Stimulated activated CD8-positive, alpha-beta memory T cell treated with anti-CD3 and anti-CD28 coated beads, Interleukin-4, amount 100 ng/mL, for 1 hour (primary cell): ENCODE data around the gene DERA.
"Not testable (repeated sequence)": the region's sequence is repeated elsewhere in the genome, so short reads cannot be mapped to it uniquely, and the experiment has no call there.

Experiments
- DNase-seq, 2 donors: peaks; one replicate each; pipeline ENCODE4 v3.0.0-alpha.2; 2020; ENCODE audit warnings: low read depth in 2 of 2, low spot score in 1 of 2

DERA gene

DNA sequence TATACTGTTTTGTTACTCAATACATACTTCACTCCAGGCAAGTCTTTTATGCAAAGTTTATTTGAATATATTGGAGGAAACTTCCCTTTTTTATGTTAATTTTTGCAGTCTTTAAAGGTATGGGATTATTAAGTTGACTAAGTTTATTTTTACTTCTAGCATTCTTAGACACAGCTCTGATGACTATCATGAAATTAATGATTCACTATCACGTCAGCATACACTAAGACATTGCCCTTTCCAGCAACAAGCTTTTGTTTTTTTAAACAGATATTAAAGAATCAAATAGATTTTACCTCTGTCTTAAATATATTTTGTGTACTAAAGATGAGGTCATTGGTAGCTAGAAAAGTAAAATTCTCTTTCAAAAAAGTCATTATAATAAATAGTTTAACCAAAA lies 52.1 kb downstream of the DERA start:
- DNase-seq, result no peak

DNA sequence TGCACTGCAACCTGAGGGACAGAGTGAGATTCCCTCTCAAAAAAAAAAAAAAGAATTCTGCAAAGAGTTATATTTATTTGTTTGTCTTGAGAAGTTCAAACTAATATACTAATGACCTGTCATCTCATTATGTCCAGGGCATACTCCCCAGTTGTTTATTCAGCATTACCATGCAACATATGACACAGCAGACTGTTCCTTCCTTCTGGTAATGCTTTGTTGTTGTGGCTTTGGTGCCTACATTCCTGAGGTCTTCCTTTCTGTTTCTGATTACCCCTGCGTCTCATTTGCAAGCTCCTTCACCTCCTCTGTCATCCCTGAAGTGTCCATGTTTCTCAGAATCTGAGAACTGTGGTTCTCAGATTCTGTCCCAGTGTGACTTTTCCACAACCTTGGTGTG lies 55.3 kb downstream of the DERA start:
- no peak for DNase-seq

DNA sequence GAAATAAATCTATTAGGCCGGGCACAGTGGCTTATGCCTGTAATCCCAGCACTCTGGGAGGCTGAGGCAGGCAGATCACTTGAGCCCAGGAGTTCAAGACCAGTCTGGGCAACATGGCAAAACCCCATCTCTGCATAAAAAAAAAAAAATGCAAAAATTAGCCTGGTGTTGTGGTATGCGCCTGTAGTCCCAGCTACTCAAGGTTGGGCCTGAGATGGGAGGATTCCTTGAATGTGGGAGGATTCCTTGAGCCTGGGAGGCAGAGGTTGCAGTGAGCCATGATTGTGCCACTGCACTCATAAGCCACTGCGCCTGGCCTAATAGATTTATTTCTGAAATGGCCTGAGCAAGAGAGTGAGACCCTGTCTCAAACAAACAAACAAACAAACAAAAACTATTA lies 55.9 kb downstream of the DERA start:
- not testable (repeated sequence) for DNase-seq

- no peak for DNase-seq
Observed at GRCh38 chr12:15971211-15971610, 60.1 kb downstream of the DERA start.

DNA sequence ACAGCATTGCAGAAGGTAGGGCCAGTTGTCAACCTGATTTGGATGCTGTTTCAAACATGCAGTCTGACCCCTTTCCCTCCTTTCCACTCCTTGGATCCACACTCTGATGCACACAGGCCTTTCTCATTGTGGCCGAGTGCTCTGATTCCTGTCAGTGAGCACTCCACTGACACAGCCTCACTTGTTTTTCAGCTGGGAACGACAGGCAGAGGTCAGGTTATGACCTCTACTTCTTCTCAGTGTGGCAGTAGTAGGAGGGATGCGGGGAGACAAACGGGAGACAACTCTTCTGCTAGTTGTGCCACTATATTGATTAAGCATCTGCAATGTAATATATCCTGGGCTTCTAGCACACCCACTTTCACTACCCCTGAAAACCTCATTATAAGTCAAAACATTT lies 61.8 kb downstream of the DERA start:
- DNase-seq, result no peak

DNA sequence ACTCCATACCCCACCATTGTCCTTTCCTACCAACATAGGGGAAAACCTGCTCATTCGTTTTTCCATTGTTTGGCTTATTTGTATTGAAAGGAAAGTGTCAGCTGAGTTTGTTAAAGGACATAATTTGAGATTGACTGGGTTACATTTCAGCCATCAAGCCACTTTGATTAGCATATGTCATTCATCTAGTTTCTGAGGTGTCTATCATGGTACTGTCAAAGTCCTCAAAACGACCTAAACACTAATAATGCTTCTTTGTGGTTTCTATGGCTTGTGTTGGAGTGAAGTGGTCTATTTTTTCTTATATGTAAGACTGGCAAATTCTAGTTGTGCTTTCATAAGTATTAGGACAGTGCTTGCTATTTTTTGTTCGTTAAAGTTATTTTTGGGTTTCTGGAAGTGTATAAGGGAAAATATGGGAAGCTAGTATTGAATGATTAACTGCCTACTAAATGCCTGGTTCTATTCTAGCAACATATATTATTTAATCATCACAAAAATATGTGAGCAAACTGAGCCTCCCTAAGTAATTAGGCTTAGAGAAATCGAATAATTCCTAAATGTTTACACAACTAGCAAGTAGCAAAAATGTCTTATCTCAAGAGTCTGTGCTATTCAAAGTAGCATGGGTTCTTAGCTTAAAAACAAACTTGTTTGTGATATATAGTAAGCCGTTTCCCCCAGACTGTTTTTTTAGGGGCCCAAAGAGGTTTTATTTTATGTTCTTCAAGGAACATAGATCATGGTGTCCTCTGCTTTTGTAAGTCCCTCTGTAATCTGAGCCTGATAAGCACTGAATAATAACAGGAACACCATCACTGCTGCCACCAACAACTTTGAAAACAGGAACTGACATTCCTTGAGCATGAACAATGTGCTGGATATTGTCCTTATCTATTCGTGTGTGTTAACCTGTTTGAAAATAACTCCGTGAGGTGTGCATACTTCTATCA lies 67.1 kb downstream of the DERA start:
- no peak for DNase-seq

DNA sequence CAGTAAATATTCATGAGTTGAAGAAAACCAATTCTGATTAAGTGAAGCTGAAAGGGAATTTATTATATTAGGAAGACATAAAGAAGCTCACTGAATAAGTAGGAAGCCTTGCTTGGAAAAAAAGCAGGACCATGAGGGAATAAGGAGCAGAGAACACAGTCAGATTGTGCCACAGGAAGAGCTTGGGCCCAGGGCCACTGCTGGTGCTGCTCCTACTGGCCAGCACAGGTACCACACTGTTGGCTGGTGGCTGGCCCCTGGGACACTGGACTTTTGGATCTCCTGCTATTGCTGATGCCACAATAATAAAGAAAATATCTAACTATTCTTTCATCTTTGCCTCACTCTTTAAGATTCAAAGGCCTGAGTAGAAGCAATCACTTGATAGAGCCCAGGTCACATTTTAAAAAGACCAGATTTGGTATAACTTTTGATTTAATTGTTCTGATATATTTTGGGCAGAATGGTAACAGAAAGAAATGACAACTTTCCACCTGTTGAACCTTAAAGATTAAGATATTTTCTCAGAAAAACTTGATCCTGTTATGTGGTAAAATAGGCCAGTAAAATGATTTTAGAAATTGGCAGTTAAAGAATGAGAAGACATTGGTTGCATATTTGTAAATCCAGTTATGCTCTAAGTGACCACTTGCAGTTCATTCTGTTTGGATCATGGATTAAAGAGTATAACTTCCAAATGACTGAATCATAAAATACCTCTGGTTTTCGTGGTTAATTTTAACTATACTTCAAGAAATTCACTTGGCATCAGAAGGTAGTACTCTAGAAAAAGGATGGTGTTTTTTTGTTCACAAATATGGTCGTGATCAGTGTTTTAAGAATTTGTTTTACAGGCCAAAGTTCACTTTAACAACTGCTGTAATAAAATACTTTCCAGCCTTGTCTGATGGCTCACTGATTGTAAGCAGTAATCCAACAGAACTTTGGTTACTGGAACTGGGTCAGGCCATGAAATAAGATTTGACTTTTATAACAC lies 68.3 kb downstream of the DERA start:
- no peak for DNase-seq

DNA sequence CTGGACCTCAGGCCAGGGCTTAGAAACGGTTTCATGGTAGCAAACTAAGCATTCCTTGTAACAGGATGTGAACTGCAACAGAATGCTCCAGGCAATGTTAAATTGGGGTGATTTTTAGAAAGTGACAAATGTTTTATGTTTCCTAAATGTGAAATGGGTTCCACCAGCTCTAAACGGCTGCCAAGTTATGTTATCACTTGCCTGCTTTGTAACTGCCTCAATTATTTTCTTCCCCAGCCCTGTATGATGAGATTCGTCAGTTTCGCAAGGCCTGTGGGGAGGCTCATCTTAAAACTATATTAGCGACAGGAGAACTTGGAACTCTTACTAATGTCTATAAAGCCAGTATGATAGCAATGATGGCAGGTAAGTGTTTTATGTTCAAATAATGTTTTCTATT lies 70.9 kb downstream of the DERA start:
- DNase-seq, result no peak

DNA sequence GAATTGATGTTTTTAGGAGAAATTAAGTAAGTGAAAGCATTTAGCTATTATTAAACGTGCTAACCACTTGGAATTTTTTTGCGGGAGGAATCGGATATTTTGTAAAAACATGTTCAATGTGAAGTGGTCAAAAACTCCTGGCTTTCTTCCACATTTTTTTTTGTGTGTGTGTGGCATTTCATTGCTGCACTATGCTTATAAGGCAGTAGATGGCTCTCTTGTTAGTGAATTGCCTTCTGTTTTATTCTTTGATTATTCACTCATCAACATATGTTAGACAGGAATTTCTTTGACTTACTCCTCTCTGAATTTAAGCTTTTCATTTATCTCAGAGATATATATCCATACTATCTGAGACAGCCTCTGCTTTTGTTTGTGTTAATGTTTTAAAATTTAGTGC lies 71.3 kb downstream of the DERA start:
- no peak for DNase-seq

DNA sequence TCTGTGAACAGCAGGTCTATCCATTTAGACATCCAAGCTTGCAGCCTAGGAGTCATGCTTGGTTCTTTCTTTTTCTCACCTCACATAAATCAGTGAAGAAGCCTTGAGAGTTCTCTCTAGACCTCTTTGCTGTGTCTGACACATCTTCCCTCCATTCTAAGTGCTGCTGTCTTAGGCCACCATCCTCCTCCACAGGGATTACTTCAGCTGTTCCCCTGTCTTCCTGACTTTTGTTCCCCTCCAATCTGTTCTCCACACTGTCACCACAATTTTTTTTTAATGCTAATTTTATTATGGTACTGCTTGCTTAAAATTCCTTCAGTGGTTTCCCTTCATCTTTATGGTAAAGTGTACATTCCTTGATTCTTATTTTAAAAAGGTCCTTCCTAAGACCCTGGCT lies 71.8 kb downstream of the DERA start:
- DNase-seq, result no peak

DNA sequence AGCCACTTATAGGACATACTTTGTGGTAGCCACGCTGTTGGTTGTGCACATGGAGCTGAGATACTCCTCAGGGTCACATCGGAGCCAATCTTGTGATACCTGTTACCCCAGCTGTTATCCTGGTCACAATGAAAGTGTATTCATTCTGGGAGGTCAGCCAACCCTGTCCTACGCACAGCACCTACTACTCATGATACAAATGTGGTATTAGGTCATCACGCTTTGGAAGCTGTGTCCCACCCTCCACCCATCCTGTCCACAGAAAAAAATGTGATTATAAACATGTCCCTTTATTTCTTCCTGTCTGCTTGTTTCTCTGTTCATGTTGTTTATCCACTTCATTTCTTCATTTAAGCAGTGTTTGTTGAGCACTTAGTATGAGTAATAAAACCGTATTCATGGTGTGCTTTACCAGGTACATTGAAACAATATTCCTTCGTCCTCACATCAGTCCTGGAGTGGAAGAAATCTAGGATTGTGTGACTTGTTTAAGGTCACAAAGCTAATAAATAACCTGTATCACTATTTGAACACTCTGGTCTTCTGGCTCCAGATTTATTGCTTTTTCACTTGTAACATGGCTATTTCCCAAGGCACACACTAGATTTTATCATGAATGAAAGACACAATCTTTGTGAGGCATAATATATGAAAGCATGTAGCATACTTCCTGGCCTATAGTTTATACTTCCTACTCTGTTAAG lies 73.1 kb downstream of the DERA start:
- no peak for DNase-seq

GRCh38 chr12:15984963-15985362 lies 73.8 kb downstream of the DERA start:
- DNase-seq, result no peak

- DNase-seq, result no peak
Observed at GRCh38 chr12:15987696-15988095, 76.6 kb downstream of the DERA start.

GRCh38 chr12:15988983-15989755 lies 78.0 kb downstream of the DERA start:
- no peak for DNase-seq

DNA sequence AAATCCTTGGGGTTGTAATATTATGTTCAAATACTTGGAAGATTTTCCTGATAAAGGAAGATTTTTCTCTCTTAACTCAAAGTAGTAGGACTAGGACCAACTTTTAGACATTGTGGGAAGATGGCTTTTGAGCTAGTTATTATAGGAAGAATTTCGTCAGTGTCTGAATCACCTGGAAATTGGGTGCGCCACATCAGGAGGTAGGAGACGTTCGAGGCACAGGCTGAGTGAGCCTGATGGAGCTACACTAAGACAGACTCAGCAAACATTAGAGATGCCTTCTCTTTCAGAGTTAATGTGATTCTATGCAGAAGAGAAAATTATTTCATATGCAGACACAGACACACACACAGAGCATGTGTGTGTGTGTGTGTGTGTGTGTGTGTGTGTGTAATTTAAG lies 84.7 kb downstream of the DERA start:
- no peak for DNase-seq

DNA sequence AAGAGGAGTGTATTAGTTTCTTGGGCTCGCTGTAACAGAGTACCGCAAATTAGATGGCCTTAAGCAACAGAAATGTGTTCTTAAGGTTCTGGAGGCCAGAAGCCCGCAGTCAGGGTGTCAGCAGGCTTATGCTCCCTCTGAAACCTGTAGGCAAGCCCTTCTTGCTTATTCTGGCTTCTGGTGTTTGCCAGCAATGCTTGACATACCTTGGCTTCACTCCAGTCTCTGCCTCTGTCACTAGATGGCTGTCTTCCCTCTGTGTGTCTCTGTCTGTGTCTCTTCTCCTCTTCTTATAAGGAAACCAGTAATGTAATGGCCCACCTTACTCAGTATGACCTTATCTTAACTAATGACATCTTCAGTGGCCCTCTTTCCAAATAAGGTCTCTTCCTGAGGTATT lies 85.1 kb downstream of the DERA start:
- no peak for DNase-seq

GRCh38 chr12:15996948-15997347 lies 85.8 kb downstream of the DERA start:
- DNase-seq, result no peak

DNA sequence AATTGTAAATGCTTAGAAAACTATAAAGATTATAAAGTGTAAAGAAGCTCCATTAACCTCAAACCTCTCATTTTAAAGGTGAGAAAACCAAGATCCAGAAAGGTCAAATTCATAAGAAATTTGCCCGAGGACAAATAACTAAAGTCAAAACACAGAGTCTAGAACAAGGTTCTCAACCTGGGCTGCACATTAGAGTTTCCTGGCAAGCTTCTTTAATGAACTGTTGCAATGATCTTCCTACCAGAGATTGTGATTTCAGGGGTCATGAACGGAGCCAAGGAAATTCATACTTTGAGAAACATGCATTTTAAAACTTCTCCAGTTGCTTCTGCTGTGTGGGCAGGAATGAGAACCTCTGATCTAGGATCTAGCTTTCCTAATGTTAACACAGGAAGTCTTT lies 86.8 kb downstream of the DERA start:
- no peak for DNase-seq

DNA sequence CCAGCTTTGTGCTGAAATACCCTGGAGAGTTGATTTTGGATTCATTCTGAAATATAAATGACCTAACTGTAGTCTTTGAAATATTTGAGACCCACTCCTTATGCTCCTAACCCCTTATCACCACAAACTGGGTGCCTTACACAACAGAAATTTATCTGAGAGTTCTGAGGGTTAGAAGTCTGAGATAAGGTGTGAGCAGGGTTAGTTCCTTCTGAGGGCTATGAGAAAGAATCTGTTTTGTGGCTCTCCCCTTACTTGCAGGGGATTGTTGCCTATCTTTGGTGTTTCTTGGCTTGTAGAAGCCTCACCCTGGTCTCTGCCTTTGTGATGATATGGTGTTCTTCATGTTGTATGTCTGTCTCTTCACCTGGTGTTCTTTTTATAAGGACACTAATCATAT lies 91.7 kb downstream of the DERA start:
- DNase-seq, result no peak

DNA sequence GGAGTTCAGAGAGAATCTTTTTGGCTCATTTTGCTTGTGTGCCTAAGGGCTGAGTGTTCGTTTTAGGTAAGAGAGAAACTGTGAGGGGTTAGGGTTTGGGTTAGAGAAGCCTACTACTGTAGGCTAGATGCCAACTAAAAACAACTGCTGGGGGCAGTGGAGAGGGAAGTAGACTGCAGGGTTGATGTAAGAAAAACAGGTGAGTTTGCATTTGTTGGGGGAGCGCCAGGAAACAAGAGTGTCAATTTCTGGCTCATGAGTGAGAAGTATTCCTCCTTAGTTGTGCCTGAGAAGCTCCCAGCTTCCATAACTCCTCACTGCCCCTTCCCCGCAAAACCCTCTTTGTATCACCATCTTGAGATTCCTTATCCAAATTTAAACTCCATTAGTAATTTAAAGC lies 92.3 kb downstream of the DERA start:
- no peak for DNase-seq

DNA sequence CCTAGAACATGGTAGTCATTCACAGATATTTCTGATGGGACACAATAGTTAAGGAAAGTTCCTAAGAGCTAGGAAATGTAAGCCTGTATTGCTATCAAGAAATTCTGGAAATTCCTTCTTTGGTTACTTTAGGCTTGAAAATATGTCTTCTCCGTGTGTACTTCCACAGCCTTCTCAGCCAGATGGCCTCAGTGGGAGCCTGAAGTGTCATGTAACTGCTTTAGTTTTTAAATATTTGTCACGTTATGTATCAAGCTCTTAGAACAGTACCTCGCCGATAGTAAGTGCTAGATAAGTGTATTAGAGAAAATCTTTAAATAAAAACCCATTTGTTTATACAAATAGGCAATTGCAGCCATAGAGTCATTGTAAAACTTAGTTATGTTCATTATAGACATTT lies 95.6 kb downstream of the DERA start:
- no peak for DNase-seq
